Brain microvascular endothelial cell (primary cell): Measurements from ENCODE around the gene ALPK1.

Source experiments
- DNase-seq: peaks from one replicate; pipeline ENCODE4 v3.0.0-alpha.2; 2020
- H3K27ac ChIP-seq: fragments of 250-450 bp; sonication (Bioruptor Pico); 2 replicates; pipeline ENCODE4 v1.5.1; 2020; ENCODE audit warnings: mild to moderate bottlenecking, moderate library complexity
- H3K27me3 ChIP-seq: fragments of 250-450 bp; sonication (Bioruptor Pico); replicated peaks from 2 replicates; pipeline ENCODE4 v1.5.1; 2020; ENCODE audit warnings: mild to moderate bottlenecking
- H3K36me3 ChIP-seq: fragments of 250-450 bp; sonication (Bioruptor Pico); replicated peaks from 2 replicates; pipeline ENCODE4 v1.5.1; 2020; ENCODE audit warnings: mild to moderate bottlenecking
- H3K4me3 ChIP-seq: 2 replicates; pipeline ENCODE4 v1.5.1; 2011; ENCODE audit warnings: low read depth, mild to moderate bottlenecking, control low read depth, low read length, moderate library complexity
- CTCF ChIP-seq: IDR thresholded peaks from 2 replicates; pipeline ENCODE4 v1.5.1; 2011; ENCODE audit warnings: low read depth, mild to moderate bottlenecking, moderate library complexity, low read length, control low read depth, inconsistent platforms; ENCODE audit errors: missing control alignments
- in situ Hi-C: cut with HindIII; loops from 2 replicates; pipeline ENCODE4 v1.10.0; 2017; ENCODE audit warnings: low sequenced_read_pairs, low pct_ligation_motif_present

ALPK1 gene

GRCh38 chr4:112343330-112344080, 46.3 kb downstream of the ALPK1 start:
- TF ChIP-seq CTCF, result no peak
- Histone ChIP-seq H3K27me3 (no peaks in the 10 kb centered on the region), H3K36me3 (no peaks in the 10 kb centered on the region), H3K4me3 (no peak overlapping the region), H3K27ac (no peak overlapping the region)
- in situ Hi-C loops, result loop anchor here (25.0 kb wide), 1 partner anchor 269 kb away; no protein-coding TSS in a partner anchor
- no peak for DNase-seq

GRCh38 chr4:112348488-112349158, 51.5 kb downstream of the ALPK1 start:
- in situ Hi-C loops, result loop anchor here (25.0 kb wide), 1 partner anchor 264 kb away; no protein-coding TSS in a partner anchor
- Histone ChIP-seq H3K36me3 (no peaks in the 10 kb centered on the region), H3K4me3 (peak overlapping the region; percentile 10), H3K27me3 (no peaks in the 10 kb centered on the region), H3K27ac (no peak overlapping the region)
- DNase-seq, result peak; percentile 68
- TF ChIP-seq CTCF, result peak; percentile 68

- H3K27me3 ChIP-seq, result no peaks in the 10 kb centered on the region
- in situ Hi-C loops, result no loop called here
- no peaks in the 10 kb centered on the region for H3K36me3 ChIP-seq
- DNase-seq, result no peak
- no peak overlapping the region for H3K27ac ChIP-seq
- no peak overlapping the region for H3K4me3 ChIP-seq
- TF ChIP-seq CTCF, result no peak
Measured at GRCh38 chr4:112352736-112353135, 55.6 kb downstream of the ALPK1 start.

GRCh38 chr4:112355662-112356061, 58.5 kb downstream of the ALPK1 start:
- in situ Hi-C loops, result no loop called here
- Histone ChIP-seq H3K27me3 (no peaks in the 10 kb centered on the region), H3K36me3 (no peaks in the 10 kb centered on the region), H3K4me3 (no peak overlapping the region), H3K27ac (no peak overlapping the region)
- TF ChIP-seq CTCF, result no peak
- no peak for DNase-seq

- Histone ChIP-seq H3K27ac (no peak overlapping the region), H3K4me3 (no peak overlapping the region), H3K36me3 (no peaks in the 10 kb centered on the region), H3K27me3 (no peaks in the 10 kb centered on the region)
- in situ Hi-C loops, result no loop called here
- no peak for TF ChIP-seq CTCF
- no peak for DNase-seq
Measured at GRCh38 chr4:112357453-112357852, 60.3 kb downstream of the ALPK1 start.
